ENCODE data around the gene PLCD4. TPM values are rescaled to one million over a fixed set of nuclear protein-coding genes. Genes with fewer than 3 reads are reported as not detected.

PLCD4 gene
- total RNA-seq (2014; rRNA removed): 5.6 and 11.7 TPM in 2 replicates
- percentile 40 among the genes with signal in this experiment for Bru-seq, nascent RNA
- percentile 65 among the genes with signal in this experiment for BruChase-seq, experiment 1, labeled RNA remaining after a 6-hour chase
- BruChase-seq, experiment 2, labeled RNA remaining after a 2-hour chase: percentile 49 among the genes with signal in this experiment
- long read RNA-seq, partial matches to known transcripts: 0 of 3 reads
- long read RNA-seq, other reads (novel, unspliced or antisense): 1 of 3 reads

- H2AFZ ChIP-seq (ENCODE audit: low read length): peak within 1 kb of the TSS; percentile 49
- TF ChIP-seq EZH2phosphoT487 (IDR thresholded peaks at IDR 0.05; ENCODE audit: borderline replicate concordance, low read length) (no peak), CTCF (conservative IDR thresholded peaks at IDR 0.05; ENCODE audit: low read depth, low read length) (no peak), EZH2 (IDR thresholded peaks at IDR 0.05; ENCODE audit: low read length, unreplicated experiment) (no peak)
- no peaks in the 10 kb centered on the region for H3F3A ChIP-seq (ENCODE audit: low read length, unreplicated experiment)
- peak within 1 kb of the TSS; percentile 4; the same call in 1 of the 2 replicates for H3K4me3 ChIP-seq (ENCODE audit: low read length)
- ATAC-seq (peak; percentile 82), DNase-seq (peak; percentile 65)
- H3K79me2 ChIP-seq (ENCODE audit: low read length): no peaks in the 10 kb centered on the region
- CTCF ChIA-PET: no interaction called here
- H3K4me2 ChIP-seq (ENCODE audit: low read length): peak within 1 kb of the TSS; percentile 39
- intact Hi-C loops (cut with micrococcal nuclease): loop anchor here (5.0 kb wide), 1 partner anchor 40 kb away; the partner anchor contains the start of genes CNOT9 and USP37
- POLR2A ChIA-PET (ENCODE audit: unreplicated experiment): interaction anchor here (0.5 to 0.6 kb wide), 2 partner anchors 40 to 52 kb away, joined by 3 to 5 read pairs; partner anchors contain the start of genes BCS1L and ZNF142
- 0 out of 2 replicates have a peak within 1 kb of the TSS, but pooled peaks have one; percentile 5 for H3K27ac ChIP-seq (ENCODE audit: low read length)
- H3K9ac ChIP-seq (ENCODE audit: low read length): no peak within 1 kb of the TSS
- no TSS peak for BruUV-seq (replicated peaks)
- H3K27me3 ChIP-seq (ENCODE audit: low read length): no peaks in the 10 kb centered on the region
- H3K9me2 ChIP-seq (replicated peaks; ENCODE audit: low read length): no peaks in the 10 kb centered on the region
- H3K36me3 ChIP-seq (ENCODE audit: low read depth, low read length): no peaks in the 10 kb centered on the region
- H4K20me1 ChIP-seq (ENCODE audit: low read length): no peaks in the 10 kb centered on the region
- no peaks in the 10 kb centered on the region for H3K9me3 ChIP-seq (ENCODE audit: low read length)
- H3K4me1 ChIP-seq (ENCODE audit: insufficient read depth, low read length): peaks cover 24% of the 10 kb centered on the region
Observed at GRCh38 chr2:218607436-218608115, at the start of gene PLCD4. TSS of gene PLCD4 (plus strand) at chr2:218607899. CDS start at chr2:218615740, 7,841 bp downstream.

- TF ChIP-seq CTCF (conservative IDR thresholded peaks at IDR 0.05; ENCODE audit: low read depth, low read length): no peak
- TF ChIP-seq EZH2 (IDR thresholded peaks at IDR 0.05; ENCODE audit: low read length, unreplicated experiment): no peak
- TF ChIP-seq EZH2phosphoT487 (IDR thresholded peaks at IDR 0.05; ENCODE audit: borderline replicate concordance, low read length): no peak
- Histone ChIP-seq H4K20me1 (ENCODE audit: low read length) (no peaks in the 10 kb centered on the region), H3K27me3 (ENCODE audit: low read length) (no peaks in the 10 kb centered on the region), H3K4me1 (ENCODE audit: insufficient read depth, low read length) (no peaks in the 10 kb centered on the region), H3K4me3 (ENCODE audit: low read length) (no peak overlapping the region), H3K4me2 (ENCODE audit: low read length) (no peak overlapping the region), H2AFZ (ENCODE audit: low read length) (no peak overlapping the region), H3K9me3 (ENCODE audit: low read length) (no peaks in the 10 kb centered on the region), H3K27ac (ENCODE audit: low read length) (no peak overlapping the region), H3K9ac (ENCODE audit: low read length) (no peak overlapping the region), H3K9me2 (replicated peaks; ENCODE audit: low read length) (no peaks in the 10 kb centered on the region), H3K36me3 (ENCODE audit: low read depth, low read length) (peaks cover 41% of the 10 kb centered on the region), H3K79me2 (ENCODE audit: low read length) (no peaks in the 10 kb centered on the region), H3F3A (ENCODE audit: low read length, unreplicated experiment) (no peaks in the 10 kb centered on the region)
- ChIA-PET POLR2A (ENCODE audit: unreplicated experiment) (interaction anchor here (0.7 kb wide), 1 partner anchor 200 kb away, joined by 5 read pairs; no protein-coding TSS in a partner anchor), CTCF (no interaction called here)
- no TSS peak for BruUV-seq (replicated peaks)
- DNase-seq (no peak), ATAC-seq (peak; percentile 27)
- intact Hi-C loops (cut with micrococcal nuclease): no loop called here
Observed at GRCh38 chr2:218557941-218558340, 49.8 kb upstream of the PLCD4 start.

Data from PC-3 (cell line).